GM23338 (cell line): ENCODE results near the gene DFFB. TPM values are rescaled to one million over a fixed set of nuclear protein-coding genes. Genes with fewer than 3 reads are reported as not detected.

Experiments
- ATAC-seq: fragments of 200-7000 bp; cut with Tn5 transposase; 3 replicates; pipeline ENCODE4 v1.9.1; 2020
- DNase-seq: peaks from one replicate; pipeline ENCODE4 v3.0.0-alpha.2; 2015; ENCODE audit warnings: low spot score
- H2AFZ ChIP-seq: fragments of 200-600 bp; sonication (generic); 2 replicates; pipeline ENCODE4 v1.8.0; 2016; ENCODE audit warnings: antibody characterized with exemption, mild to moderate bottlenecking, moderate library complexity
- H3F3A ChIP-seq: fragments of 200-600 bp; sonication (generic); replicated peaks from 2 replicates; pipeline ENCODE4 v1.8.0; 2017; ENCODE audit warnings: antibody characterized with exemption, mixed run types, low read depth
- H3K27ac ChIP-seq: fragments of 200-600 bp; sonication (generic); 2 replicates; pipeline ENCODE4 v1.6.1; 2016; ENCODE audit warnings: low read depth
- H3K27me3 ChIP-seq: fragments of 200-600 bp; sonication (generic); 2 replicates; pipeline ENCODE4 v1.8.0; 2016; ENCODE audit warnings: mild to moderate bottlenecking, mixed run types, moderate library complexity; ENCODE audit not compliant: insufficient read depth
- H3K36me3 ChIP-seq: fragments of 200-600 bp; sonication (generic); 2 replicates; pipeline ENCODE4 v1.8.0; 2016; ENCODE audit warnings: mild to moderate bottlenecking; ENCODE audit not compliant: insufficient read depth
- H3K4me1 ChIP-seq: fragments of 200-600 bp; sonication (generic); 2 replicates; pipeline ENCODE4 v1.8.0; 2016; ENCODE audit warnings: mild to moderate bottlenecking, moderate library complexity; ENCODE audit not compliant: insufficient read depth
- H3K4me2 ChIP-seq: fragments of 200-600 bp; sonication (generic); 2 replicates; pipeline ENCODE4 v1.7.1; 2017; ENCODE audit warnings: mixed run types
- H3K4me3 ChIP-seq: fragments of 200-600 bp; sonication (generic); 2 replicates; pipeline ENCODE4 v1.6.1; 2016; ENCODE audit warnings: mixed run types
- H3K79me2 ChIP-seq: fragments of 200-600 bp; sonication (generic); replicated peaks from 2 replicates; pipeline ENCODE4 v1.8.0; 2017; ENCODE audit warnings: mild to moderate bottlenecking; ENCODE audit not compliant: insufficient read depth
- H3K9me2 ChIP-seq: fragments of 200-600 bp; sonication (generic); 2 replicates; pipeline ENCODE4 v1.8.0; 2017; ENCODE audit not compliant: insufficient read depth
- H4K20me1 ChIP-seq: fragments of 200-600 bp; sonication (generic); replicated peaks from 2 replicates; pipeline ENCODE4 v1.8.0; 2017; ENCODE audit warnings: mild to moderate bottlenecking; ENCODE audit not compliant: insufficient read depth
- H3K27ac Mint-ChIP-seq: 2 replicates; pipeline ENCODE4 v1.8.0; 2020; ENCODE audit warnings: inconsistent platforms, mild to moderate bottlenecking, moderate library complexity, mixed read lengths
- H3K27me3 Mint-ChIP-seq: 3 replicates; pipeline ENCODE4 v1.8.0; 2022; ENCODE audit warnings: low read depth, mild to moderate bottlenecking, moderate library complexity, mixed read lengths, inconsistent platforms; ENCODE audit not compliant: insufficient read depth, poor library complexity
- H3K36me3 Mint-ChIP-seq: 3 replicates; pipeline ENCODE4 v1.8.0; 2021; ENCODE audit warnings: low read depth, mild to moderate bottlenecking, inconsistent platforms, moderate library complexity, mixed read lengths
- H3K4me1 Mint-ChIP-seq: 3 replicates; pipeline ENCODE4 v1.8.0; 2020; ENCODE audit warnings: mild to moderate bottlenecking, inconsistent platforms, mixed read lengths
- H3K4me3 Mint-ChIP-seq: 3 replicates; pipeline ENCODE4 v1.8.0; 2021; ENCODE audit warnings: moderate library complexity, mild to moderate bottlenecking, inconsistent platforms, mixed read lengths
- H3K9me3 Mint-ChIP-seq: 3 replicates; pipeline ENCODE4 v1.8.0; 2020; ENCODE audit warnings: moderate library complexity, mild to moderate bottlenecking, inconsistent platforms, mixed read lengths
- ETS1 ChIP-seq: IDR thresholded peaks from 2 replicates; pipeline ENCODE4 v1.6.1; 2016; ENCODE audit warnings: antibody characterized with exemption
- EZH2phosphoT487 ChIP-seq: fragments of 200-600 bp; sonication (generic); IDR thresholded peaks from one replicate; pipeline ENCODE4 v1.8.1; 2018; ENCODE audit warnings: antibody characterized with exemption; ENCODE audit not compliant: unreplicated experiment
- JUNB ChIP-seq: IDR thresholded peaks from one replicate; pipeline ENCODE4 v1.6.1; 2016; ENCODE audit warnings: antibody characterized with exemption; ENCODE audit not compliant: unreplicated experiment
- POLR2AphosphoS5 ChIP-seq: IDR thresholded peaks from 2 replicates; pipeline ENCODE4 v1.6.1; 2016; ENCODE audit warnings: antibody characterized with exemption, low read depth
- ZNF114 ChIP-seq: fragments of 250-450 bp; sonication (Bioruptor Pico); IDR thresholded peaks from 2 replicates; pipeline ENCODE4 v1.5.0; 2020; ENCODE audit warnings: mild to moderate bottlenecking, moderate library complexity
- ZNF331 ChIP-seq: fragments of 250-450 bp; sonication (Bioruptor Pico); IDR thresholded peaks from 2 replicates; pipeline ENCODE4 v1.5.0; 2020; ENCODE audit warnings: low read depth, mild to moderate bottlenecking, moderate library complexity
- ZNF462 ChIP-seq: fragments of 250-450 bp; sonication (Bioruptor Pico); IDR thresholded peaks from 2 replicates; pipeline ENCODE4 v1.5.0; 2020; ENCODE audit warnings: mild to moderate bottlenecking, moderate library complexity
- polyA plus RNA-seq: library from polyadenylated mRNA; unstranded; fragments of >200 nt; fragmentation: Nextera tagmentation; extraction: Ambion mirVana; gene quantifications from 2 replicates; pipeline ENCODE4 v1.2.1, GENCODE V29; 2016
- total RNA-seq: library from RNA; depleted of rRNA; stranded (reverse); fragments of >200 nt; shearing (Covaris generic); gene quantifications from 2 replicates; pipeline ENCODE4 v1.2.3, GENCODE V29; 2014
- TF ChIP-seq, protein P1 (sequence below): IDR thresholded peaks from one replicate; pipeline ENCODE4 v1.6.1; 2018; ENCODE audit warnings: antibody characterized with exemption; ENCODE audit not compliant: unreplicated experiment

Gene DFFB
- total and polyA plus RNA-seq, 2 experiments from 2014 or later: 6.5 to 18.1 TPM

- TF ChIP-seq, protein P1, sequence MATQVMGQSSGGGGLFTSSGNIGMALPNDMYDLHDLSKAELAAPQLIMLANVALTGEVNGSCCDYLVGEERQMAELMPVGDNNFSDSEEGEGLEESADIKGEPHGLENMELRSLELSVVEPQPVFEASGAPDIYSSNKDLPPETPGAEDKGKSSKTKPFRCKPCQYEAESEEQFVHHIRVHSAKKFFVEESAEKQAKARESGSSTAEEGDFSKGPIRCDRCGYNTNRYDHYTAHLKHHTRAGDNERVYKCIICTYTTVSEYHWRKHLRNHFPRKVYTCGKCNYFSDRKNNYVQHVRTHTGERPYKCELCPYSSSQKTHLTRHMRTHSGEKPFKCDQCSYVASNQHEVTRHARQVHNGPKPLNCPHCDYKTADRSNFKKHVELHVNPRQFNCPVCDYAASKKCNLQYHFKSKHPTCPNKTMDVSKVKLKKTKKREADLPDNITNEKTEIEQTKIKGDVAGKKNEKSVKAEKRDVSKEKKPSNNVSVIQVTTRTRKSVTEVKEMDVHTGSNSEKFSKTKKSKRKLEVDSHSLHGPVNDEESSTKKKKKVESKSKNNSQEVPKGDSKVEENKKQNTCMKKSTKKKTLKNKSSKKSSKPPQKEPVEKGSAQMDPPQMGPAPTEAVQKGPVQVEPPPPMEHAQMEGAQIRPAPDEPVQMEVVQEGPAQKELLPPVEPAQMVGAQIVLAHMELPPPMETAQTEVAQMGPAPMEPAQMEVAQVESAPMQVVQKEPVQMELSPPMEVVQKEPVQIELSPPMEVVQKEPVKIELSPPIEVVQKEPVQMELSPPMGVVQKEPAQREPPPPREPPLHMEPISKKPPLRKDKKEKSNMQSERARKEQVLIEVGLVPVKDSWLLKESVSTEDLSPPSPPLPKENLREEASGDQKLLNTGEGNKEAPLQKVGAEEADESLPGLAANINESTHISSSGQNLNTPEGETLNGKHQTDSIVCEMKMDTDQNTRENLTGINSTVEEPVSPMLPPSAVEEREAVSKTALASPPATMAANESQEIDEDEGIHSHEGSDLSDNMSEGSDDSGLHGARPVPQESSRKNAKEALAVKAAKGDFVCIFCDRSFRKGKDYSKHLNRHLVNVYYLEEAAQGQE: no peak
- TF ChIP-seq ZNF331 (CRISPR knock-in tag) (no peak), JUNB (no peak), ZNF462 (no peak)
Measured at GRCh38 chr1:3876716-3877115, 19.4 kb downstream of the DFFB start (continued).

DNA sequence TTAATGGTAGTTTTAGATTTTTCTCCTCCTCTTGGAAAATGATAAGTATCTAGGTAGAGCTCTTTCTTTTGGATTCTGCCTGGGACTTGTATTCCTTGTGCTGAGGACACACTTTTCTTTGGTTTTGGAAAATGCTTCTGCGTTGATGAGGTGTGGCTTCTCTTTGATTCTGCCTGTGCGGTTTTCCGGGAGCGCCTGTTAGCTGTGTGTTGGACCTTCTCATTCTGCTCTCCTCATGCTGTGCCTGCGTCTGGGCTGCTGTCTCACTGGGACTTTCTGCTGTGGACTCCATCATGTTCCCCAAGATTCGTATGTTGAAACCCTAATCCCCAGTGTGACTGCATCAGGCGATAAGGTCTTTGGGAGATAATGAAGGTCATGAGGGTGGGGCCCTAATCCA, 21.8 kb downstream of the DFFB start:
- no peaks in the 10 kb centered on the region for H3K4me1 ChIP-seq
- no peaks in the 10 kb centered on the region for H4K20me1 ChIP-seq
- no peaks in the 10 kb centered on the region for H3K27me3 ChIP-seq
- H3K36me3 Mint-ChIP-seq: peaks cover 39% of the 10 kb centered on the region
- H3K36me3 ChIP-seq: no peaks in the 10 kb centered on the region
- DNase-seq: no peak
- H3K27me3 Mint-ChIP-seq: peaks cover 4% of the 10 kb centered on the region
- no peaks in the 10 kb centered on the region for H3F3A ChIP-seq
- H3K4me1 Mint-ChIP-seq: no peaks in the 10 kb centered on the region
- no peak overlapping the region for H3K27ac Mint-ChIP-seq
- no peak for TF ChIP-seq POLR2AphosphoS5
- TF ChIP-seq ZNF114 (CRISPR knock-in tag): no peak
- TF ChIP-seq EZH2phosphoT487: no peak
- no peak for TF ChIP-seq JUNB
- no peak for TF ChIP-seq ETS1
- peak; percentile 42; the same call in 1 of the 2 replicates for TF ChIP-seq ZNF331 (CRISPR knock-in tag)
- H3K9me3 Mint-ChIP-seq: peaks cover 18% of the 10 kb centered on the region
- no peak overlapping the region for H3K4me3 ChIP-seq
- no peak for ATAC-seq
- no peak overlapping the region for H3K27ac ChIP-seq
- no peak overlapping the region for H3K4me3 Mint-ChIP-seq
- no peak overlapping the region for H3K4me2 ChIP-seq
- H2AFZ ChIP-seq: no peak overlapping the region
- H3K79me2 ChIP-seq: no peaks in the 10 kb centered on the region
- H3K9me2 ChIP-seq: no peaks in the 10 kb centered on the region; the same call in 1 of the 2 replicates
